GM19467 (cell line): ENCODE data around the gene TFRC.
"Not testable (repeated sequence)": the region's sequence is repeated elsewhere in the genome, so short reads cannot be mapped to it uniquely, and the experiment has no call there.

Experiments used
- ATAC-seq: cut with Tn5 transposase; IDR thresholded peaks from one replicate; pipeline ENCODE4 v1.9.1; 2021; ENCODE audit warnings: mild to moderate bottlenecking, moderate library complexity; ENCODE audit not compliant: unreplicated experiment

Gene TFRC

GRCh38 chr3:196008387-196008786 lies 73.5 kb downstream of the TFRC start:
- no peak for ATAC-seq

GRCh38 chr3:196007744-196008335 lies 74.0 kb downstream of the TFRC start:
- ATAC-seq: no peak

GRCh38 chr3:196005338-196005737 lies 76.6 kb downstream of the TFRC start:
- not testable (repeated sequence) for ATAC-seq

DNA sequence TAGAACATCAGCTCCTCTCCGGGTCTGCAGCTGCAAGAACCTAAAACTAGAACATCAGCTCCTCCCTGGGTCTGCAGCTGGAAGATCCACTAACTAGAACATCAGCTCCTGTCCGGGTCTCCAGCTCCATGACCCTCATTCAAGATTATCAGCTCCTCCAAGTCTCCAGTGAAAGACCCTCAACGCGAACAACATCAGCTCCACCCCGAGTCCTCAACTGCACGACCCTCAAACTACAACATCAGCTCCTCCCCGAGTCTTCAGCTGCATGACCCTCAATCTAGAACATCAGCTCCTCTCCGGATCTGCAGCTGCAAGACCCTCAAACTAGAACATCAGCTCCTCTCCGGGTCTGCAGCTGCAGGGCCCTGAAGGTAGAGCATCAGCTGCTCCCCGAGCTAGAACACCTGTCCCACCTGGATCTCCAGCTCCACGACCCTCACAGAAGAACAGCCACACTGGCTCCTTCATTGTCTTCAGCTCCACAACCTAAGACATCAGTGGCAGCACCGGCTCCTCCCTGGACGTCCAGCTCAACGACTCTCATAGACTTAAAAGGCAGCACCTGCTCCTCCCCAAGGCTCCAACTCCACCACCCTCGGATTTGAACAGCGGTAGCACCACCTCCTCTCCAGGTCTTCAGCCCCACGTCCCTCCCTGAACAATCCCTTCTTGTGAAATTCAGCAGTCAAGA lies 77.4 kb downstream of the TFRC start:
- not testable (repeated sequence) for ATAC-seq

GRCh38 chr3:196003611-196004010 lies 78.3 kb downstream of the TFRC start:
- ATAC-seq: no peak

DNA sequence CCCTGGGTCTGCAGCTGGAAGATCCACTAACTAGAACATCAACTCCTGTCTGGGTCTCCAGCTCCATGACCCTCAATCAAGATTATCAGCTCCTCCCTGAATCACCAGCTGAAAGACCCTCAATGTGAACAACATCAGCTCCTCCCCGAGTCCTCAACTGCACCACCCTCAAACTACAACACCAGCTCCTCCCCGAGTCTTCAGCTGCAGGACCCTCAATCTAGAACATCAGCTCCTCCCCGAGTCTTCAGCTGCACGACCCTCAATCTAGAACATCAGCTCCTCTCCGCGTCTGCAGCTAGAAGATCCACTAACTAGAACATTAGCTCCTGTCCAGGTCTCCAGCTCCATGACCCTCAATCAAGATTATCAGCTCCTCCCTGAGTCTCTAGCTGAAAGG lies 79.2 kb downstream of the TFRC start:
- ATAC-seq: not testable (repeated sequence)

DNA sequence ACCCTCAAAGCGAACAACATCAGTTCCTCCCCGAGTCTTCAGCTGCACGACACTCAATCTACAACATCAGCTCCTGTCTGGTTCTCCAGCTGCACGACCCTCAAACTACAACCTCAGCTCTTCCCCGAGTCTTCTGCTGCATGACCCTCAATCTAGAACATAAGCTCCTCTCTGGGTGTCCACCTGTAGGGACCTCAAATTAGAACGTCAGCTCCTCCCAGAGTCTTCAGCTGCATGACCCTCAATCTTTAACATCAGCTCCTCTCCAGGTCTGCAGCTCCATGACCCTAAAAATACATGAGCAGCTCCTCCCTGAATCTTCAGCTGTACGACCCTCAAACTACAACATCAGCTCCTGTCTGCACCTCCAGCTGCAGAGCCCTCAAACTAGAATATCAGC lies 80.7 kb downstream of the TFRC start:
- not testable (repeated sequence) for ATAC-seq

- not testable (repeated sequence) for ATAC-seq
These were observed 81.4 kb downstream of the TFRC start for GRCh38 chr3:196000360-196000950.

DNA sequence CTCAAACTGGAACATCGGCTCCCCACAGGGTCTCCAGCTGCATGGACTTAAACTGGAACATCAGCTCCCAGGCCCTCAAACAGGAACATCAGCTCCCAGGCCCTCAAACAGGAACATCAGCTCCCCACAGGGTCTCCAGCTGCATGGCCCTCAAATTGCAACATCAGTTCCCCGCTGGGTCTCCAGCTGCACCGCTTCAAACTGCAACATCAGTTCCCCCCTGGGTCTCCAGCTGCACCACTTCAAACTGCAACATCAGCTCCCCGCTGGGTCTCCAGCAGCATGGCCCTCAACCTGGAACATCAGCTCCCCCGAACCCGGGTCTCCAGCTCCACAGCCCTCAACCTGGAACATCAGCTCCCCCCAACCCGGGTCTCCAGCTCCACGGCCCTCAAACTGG lies 82.0 kb downstream of the TFRC start:
- ATAC-seq: no peak
